Duodenal mucosa (tissue), 2 donors: ENCODE results near the gene SGF29.
"Not testable (repeated sequence)": the region's sequence is repeated elsewhere in the genome, so short reads cannot be mapped to it uniquely, and the experiment has no call there.

Experiments
- H3K27ac ChIP-seq: one replicate; pipeline ENCODE4 v1.7.0; 2013; ENCODE audit warnings: low read depth, low read length
- H3K27me3 ChIP-seq, 2 donors: one replicate each; pipeline ENCODE4 v1.7.0; 2013; ENCODE audit warnings: low read length in 2 of 2, control low read depth in 1 of 2; ENCODE audit not compliant: insufficient read depth in 2 of 2, control insufficient read depth in 1 of 2
- H3K36me3 ChIP-seq, 2 donors: one replicate each; pipeline ENCODE4 v1.7.0; 2013; ENCODE audit warnings: low read length in 2 of 2, control low read depth in 1 of 2; ENCODE audit not compliant: insufficient read depth in 2 of 2, control insufficient read depth in 1 of 2
- H3K4me1 ChIP-seq, 2 donors: one replicate each; pipeline ENCODE4 v1.7.0; 2013; ENCODE audit warnings: low read length in 2 of 2, control low read depth in 1 of 2; ENCODE audit not compliant: insufficient read depth in 2 of 2, control insufficient read depth in 1 of 2
- H3K4me3 ChIP-seq, 2 donors: one replicate each; pipeline ENCODE4 v1.7.0; 2013; ENCODE audit warnings: low read length in 2 of 2, low read depth in 1 of 2
- H3K9ac ChIP-seq, 2 donors: one replicate each; pipeline ENCODE4 v1.7.0; 2013; ENCODE audit warnings: low read length in 2 of 2, low read depth in 1 of 2
- H3K9me3 ChIP-seq, 2 donors: one replicate each; pipeline ENCODE4 v1.7.0; 2013; ENCODE audit warnings: low read length in 2 of 2, control low read depth in 1 of 2; ENCODE audit not compliant: control insufficient read depth in 1 of 2

The SGF29 gene

DNA sequence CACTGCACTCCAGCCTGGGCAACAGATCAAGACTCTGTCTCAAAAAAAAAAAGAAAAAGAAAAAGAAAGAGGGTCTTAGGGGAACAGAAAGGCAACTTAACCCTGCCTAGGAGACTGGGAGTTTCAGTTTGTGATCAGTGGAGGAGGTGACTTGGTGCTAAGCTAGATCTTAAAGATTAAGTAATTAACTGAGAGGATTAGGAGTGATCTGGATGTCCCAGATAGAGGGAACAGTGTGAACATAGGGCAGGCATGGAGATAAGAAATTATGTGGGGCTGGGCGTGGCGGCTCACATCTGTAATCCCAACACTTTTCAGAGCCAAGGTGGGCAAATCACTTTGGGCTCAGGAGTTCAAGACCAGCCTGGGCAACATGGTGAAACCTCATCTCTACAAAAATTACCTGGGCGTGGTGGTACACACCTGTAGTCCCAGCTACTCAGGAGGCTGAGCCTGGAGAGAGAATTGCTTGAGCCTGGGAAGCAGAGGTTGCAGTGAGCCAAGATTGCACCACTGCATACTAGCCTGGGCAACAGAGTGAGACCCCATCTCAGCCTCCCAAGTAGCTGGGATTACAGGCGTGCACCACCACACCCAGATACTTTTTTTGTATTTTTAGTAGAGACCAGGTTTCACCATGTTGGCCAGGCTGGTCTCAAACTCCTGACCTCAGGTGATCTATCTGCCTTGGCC lies 12.7 kb downstream of the SGF29 start:
- not testable (repeated sequence) for H3K36me3 ChIP-seq, H3K4me3 ChIP-seq, H3K27me3 ChIP-seq, H3K27ac ChIP-seq, H3K4me1 ChIP-seq, H3K9ac ChIP-seq, H3K9me3 ChIP-seq

DNA sequence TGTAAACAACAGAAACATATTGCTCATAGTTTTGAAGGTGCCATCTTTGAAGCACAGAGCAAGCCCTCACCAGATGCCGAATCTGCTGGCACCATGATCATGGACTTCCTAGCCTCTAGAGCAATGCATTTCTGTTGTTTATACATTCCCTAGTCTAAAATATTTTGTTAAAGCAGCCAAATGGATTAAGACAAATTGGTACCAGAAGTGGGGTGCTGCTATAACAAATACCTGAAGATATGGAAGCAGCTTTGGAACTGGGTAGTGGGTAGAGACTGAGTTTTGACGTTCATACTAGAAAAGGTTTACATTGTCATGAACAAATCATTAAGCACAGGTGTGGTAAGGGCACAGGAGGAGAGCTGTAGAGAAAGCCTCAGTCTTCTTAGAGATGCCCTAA lies 13.6 kb downstream of the SGF29 start:
- H3K27ac ChIP-seq: no peak overlapping the region
- no peaks in the 10 kb centered on the region for H3K4me1 ChIP-seq
- H3K9ac ChIP-seq: no peak overlapping the region
- H3K4me3 ChIP-seq: no peak overlapping the region
- peaks cover 2 to 6% of the 10 kb centered on the region in 2 donors for H3K9me3 ChIP-seq
- H3K36me3 ChIP-seq: no peaks in the 10 kb centered on the region
- H3K27me3 ChIP-seq: no peaks in the 10 kb centered on the region

DNA sequence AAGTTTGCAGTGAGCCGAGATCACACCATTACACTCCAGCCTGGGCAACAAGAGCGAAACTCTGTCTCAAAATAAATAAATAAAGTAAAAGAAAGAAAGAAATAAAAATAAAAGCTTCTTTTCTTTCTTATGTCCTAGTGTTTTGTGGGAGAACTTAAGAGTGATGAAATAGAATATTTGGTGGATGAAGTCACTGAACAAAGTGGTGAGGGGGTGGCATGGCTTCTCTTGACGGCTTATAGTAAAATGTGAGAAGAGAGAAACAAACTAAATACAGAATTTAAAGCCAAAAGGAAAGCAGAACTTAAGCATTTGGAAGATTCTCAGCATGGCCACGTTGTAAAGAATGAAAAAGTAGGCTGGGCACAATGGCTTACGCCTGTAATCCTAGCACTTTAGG lies 15.3 kb downstream of the SGF29 start:
- Histone ChIP-seq H3K9ac (no peak overlapping the region), H3K4me3 (no peak overlapping the region), H3K36me3 (no peaks in the 10 kb centered on the region), H3K4me1 (peaks cover 0 to 6% of the 10 kb centered on the region in 2 donors), H3K27me3 (no peaks in the 10 kb centered on the region), H3K27ac (no peak overlapping the region), H3K9me3 (peaks cover 2 to 6% of the 10 kb centered on the region in 2 donors)

DNA sequence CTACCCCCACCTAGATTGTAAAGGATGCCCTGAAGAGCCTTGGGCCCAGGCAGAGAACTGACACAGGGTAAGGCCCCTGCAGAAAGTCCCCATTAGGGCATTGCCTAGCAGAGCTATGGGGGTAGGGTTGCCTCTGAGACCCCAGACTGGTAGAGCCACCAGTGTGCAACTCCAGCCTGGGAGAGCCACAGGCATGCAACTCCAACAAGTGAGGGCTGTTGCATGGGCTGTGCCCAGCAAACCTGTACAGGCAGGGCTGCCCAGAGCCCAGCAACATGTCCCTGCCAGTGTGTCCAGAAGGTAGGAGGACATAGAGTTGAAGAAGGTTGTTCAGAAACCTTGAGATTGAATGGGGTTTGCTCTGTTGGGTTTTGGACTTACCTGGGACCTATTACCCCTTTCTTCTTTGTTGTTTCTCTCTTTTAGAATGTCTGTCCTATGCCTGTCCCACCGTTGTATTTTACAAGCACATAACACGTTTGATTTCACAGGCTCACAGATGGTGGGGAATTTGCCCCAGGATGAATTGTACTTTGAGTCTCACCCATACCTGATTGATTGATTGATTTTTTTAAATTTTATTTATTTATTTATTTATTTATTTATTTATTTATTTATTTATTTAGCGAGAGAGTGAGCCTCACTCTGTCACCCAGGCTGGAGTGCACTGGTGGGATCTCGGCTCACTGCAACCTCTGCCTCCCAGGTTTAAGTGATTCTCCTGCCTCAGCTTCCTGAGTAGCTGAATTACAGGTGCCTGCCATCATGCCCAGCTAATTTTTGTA lies 16.4 kb downstream of the SGF29 start:
- Histone ChIP-seq H3K27me3 (no peaks in the 10 kb centered on the region), H3K4me3 (no peak overlapping the region), H3K9ac (no peak overlapping the region), H3K36me3 (no peaks in the 10 kb centered on the region), H3K27ac (no peak overlapping the region), H3K4me1 (peaks cover 0 to 6% of the 10 kb centered on the region in 2 donors), H3K9me3 (peaks cover 2 to 6% of the 10 kb centered on the region in 2 donors)

DNA sequence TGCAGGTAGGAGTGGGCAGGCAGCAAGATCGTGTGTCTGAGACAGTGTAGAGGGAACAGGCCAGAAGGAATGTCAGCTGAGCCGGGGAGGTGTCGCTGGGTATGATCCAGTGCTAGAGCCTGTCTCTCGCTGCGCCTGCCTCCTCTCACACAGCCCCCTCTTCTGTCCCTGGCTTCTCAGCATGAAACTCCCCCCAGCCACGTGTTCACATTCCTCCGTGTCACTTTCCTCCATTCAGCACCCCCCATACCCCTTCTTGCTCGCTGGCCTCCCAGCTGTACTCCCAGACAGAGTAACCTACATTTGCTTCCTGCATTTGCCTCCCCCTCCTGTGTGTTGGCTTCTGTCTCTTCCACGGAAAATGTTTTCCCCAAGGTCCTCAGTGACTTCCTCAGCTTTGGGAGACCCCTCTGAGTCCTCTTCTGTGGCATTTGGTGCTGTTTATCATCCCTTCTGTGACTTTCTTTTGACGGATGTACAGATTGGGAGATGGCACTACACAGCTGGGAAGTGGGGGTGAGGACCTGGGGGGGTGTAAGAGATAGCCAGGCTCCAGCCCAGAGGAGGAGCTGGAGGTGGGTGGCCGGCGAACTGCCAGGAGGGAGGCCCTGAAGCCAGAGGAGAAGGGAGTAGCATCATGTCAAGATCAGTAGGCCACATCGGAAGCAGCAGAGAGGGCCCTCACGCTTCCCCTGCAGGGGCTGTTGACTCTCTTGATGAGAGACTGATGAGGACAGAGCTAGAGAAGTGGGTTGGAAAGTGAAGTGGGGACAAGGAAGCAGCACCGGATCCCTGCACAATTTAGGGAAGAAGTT lies 19.2 kb downstream of the SGF29 start:
- Histone ChIP-seq H3K27me3 (no peaks in the 10 kb centered on the region), H3K9me3 (no peaks in the 10 kb centered on the region), H3K9ac (no peak overlapping the region), H3K4me3 (no peak overlapping the region), H3K27ac (no peak overlapping the region), H3K4me1 (peaks cover 0 to 6% of the 10 kb centered on the region in 2 donors), H3K36me3 (no peaks in the 10 kb centered on the region)

DNA sequence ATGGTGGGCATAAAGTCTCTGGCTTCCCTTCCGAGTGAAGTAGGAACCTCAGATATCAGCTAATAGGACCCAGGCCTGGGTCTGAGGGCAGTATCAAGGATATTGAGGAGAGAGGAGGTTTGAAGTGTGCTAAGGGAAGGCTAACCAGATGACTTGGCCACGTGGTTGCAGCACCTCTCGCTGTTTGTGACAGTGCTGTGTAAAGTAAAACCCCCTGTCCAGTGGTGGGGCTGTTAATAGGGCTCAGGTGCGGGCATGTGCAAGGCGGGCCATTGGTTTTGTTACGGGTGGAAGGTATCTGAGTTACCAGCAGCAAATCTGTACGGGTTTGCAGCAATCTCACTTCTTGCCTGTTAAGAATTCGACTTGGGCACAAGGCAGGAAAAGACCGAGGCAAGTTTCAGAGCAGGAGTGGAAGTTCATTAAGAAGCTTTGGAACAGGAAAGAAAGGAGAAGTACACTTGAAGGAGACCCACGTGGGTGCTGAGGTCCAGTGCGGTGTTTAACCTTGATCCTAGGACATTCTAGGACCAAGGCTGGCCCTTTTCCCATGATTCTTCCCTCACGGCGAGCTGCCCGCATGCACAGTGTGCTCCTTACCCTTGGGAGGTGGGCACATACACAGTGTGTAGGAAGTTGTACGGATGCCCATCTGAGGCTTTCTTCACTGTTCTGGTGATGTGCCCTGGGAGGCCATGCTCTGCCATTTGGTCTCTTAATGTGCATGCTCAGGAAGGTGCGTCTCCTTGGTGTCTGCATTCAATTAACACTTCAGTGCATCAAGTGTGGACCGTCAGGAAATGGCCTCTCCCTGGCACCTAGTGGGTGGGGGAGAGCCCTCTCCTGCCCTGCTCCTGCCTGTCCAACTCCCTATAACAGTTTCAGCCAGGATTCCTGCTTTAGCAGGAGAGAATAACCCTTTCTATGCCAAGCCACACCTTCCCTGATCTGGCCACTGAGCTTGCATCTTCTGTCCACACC lies 20.3 kb downstream of the SGF29 start:
- Histone ChIP-seq H3K27ac (no peak overlapping the region), H3K9ac (no peak overlapping the region), H3K9me3 (no peaks in the 10 kb centered on the region), H3K27me3 (no peaks in the 10 kb centered on the region), H3K4me3 (no peak overlapping the region), H3K36me3 (no peaks in the 10 kb centered on the region), H3K4me1 (peaks cover 0 to 6% of the 10 kb centered on the region in 2 donors)

DNA sequence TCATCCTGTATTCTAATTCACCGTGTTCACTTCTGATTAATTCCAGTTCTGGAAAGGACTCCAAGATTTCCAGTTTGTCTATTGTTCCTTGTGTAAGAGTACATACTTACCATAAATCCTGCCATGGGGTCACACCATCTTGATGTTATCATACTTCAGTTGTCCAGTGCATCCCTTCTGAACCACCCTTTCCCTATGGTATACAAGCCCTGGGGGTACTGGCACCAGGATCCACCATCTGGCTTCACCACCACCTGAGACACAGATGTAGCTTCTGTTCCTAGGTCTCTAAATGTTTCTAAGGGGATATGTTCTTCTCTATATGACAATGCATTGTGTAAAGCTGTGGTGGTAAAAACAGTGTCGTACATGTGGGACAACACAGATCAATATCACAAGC lies 21.2 kb downstream of the SGF29 start:
- no peaks in the 10 kb centered on the region for H3K27me3 ChIP-seq
- H3K4me1 ChIP-seq: peaks cover 0 to 6% of the 10 kb centered on the region in 2 donors
- H3K27ac ChIP-seq: no peak overlapping the region
- no peak overlapping the region for H3K4me3 ChIP-seq
- no peaks in the 10 kb centered on the region for H3K9me3 ChIP-seq
- H3K9ac ChIP-seq: no peak overlapping the region
- H3K36me3 ChIP-seq: no peaks in the 10 kb centered on the region

DNA sequence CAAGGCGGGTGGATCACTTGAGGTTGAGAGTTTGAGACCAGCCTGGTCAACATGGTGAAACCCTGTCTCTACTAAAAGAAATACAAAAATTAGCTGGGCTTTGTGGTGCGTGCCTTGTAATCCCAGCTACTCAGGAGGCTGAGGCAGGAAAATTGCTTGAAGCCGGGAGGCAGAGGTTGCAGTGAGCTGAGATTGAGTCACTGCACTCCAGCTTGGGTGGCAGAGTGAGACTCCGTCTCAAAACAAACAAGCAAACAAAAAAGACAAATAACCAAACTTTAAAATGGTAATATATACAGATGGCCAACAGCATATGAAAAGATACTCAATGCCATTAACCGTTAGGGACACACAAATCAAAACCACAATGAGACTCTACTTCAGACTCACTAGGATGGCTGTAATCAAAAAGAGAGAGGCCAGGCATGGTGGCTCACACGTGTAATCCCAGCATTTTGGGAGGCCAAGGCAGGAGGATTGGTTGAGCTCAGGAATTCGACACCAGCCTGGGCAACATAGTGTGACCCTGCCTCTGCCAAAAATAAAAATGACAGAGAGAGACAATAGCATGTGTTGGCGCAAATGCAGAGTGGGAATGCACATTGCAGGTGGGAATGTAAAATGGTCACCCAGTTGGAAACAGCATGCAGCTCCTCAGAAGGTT lies 21.9 kb downstream of the SGF29 start:
- peaks cover 0 to 6% of the 10 kb centered on the region in 2 donors for H3K4me1 ChIP-seq
- no peak overlapping the region for H3K9ac ChIP-seq
- H3K9me3 ChIP-seq: no peaks in the 10 kb centered on the region
- no peak overlapping the region for H3K4me3 ChIP-seq
- no peaks in the 10 kb centered on the region for H3K27me3 ChIP-seq
- peaks cover 0 to 3% of the 10 kb centered on the region in 2 donors for H3K36me3 ChIP-seq
- no peak overlapping the region for H3K27ac ChIP-seq

DNA sequence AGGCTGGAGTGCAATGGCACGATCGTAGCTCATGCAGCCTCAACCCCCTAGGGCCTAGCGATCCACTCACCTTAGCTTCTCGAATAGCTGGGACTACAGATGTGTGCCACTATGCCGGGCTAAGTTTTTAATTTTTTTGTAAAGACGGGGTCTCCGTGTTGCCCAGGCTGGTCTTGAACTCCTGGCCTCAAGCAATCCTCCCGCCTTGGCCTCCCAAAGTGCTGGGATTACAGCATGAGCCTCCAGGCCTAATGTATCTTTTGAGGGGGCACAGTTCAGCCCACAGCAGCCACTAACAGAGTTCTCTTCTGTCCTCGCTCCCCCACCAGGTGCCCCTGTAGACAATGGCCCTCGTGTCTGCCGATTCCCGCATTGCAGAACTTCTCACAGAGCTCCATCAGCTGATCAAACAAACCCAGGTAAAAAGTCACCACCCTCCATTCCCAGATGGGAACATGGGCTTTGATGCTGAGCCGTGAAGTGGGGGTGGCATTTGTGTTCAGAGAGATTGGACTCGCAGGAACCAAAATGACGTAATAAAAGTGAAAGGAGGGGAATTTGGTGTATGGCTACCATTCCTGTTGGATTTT lies 27.1 kb downstream of the SGF29 start:
- Histone ChIP-seq H3K4me1 (peaks cover 8 to 9% of the 10 kb centered on the region in 2 donors), H3K36me3 (peaks cover 4 to 41% of the 10 kb centered on the region in 2 donors), H3K27ac (no peak overlapping the region), H3K27me3 (no peaks in the 10 kb centered on the region), H3K4me3 (no peak overlapping the region), H3K9me3 (no peaks in the 10 kb centered on the region), H3K9ac (no peak overlapping the region)
